Measurements from ENCODE around the gene SRGN.
"Not testable (repeated sequence)": the region's sequence is repeated elsewhere in the genome, so short reads cannot be mapped to it uniquely, and the experiment has no call there.

SRGN gene, protein sequence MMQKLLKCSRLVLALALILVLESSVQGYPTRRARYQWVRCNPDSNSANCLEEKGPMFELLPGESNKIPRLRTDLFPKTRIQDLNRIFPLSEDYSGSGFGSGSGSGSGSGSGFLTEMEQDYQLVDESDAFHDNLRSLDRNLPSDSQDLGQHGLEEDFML

DNA sequence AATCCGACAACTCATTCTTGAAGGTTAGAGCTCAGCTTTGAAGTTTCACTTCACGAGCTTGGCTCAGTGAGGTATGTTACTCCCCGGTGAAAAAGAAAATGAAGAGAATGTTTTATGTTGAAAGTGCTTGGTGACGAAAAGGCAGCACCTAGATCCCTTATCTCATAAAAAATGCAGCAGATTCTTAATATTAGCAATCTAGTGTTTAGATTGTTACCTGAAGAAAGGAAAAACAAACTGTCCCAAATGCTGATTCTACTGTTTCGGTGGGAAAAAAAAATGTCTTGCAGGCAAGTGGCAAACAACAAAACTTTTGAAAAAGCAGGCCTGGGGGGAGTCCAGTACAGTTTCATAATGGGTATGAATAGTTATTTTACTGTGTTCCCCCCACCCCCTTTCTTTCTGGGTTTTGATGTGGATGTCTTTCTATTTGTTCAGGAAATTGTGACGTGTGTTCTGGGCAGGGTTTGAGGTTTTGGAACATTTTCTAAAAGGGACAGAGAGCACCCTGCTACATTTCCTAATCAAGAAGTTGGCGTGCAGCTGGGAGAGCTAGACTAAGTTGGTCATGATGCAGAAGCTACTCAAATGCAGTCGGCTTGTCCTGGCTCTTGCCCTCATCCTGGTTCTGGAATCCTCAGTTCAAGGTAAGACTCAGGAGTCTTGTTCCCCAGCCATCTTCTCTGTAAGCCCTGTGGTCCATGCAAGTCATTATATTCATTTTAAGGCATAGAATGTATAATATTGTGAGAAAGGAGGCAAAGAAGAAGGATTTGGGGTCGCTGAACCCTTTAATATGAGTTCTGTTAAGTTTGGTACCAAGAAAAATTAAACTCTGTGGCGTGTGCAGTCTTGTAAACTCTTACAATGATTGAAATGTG, at the start of gene SRGN:
Gene SRGN, plus strand, starts transcription at position 514 of the 881 bp plus-strand sequence. Its CDS starts 55 bp downstream, at position 569.
- DNase-seq (ENCODE audit: low read depth), result peak; percentile 95
- TF ChIP-seq, protein P1, sequence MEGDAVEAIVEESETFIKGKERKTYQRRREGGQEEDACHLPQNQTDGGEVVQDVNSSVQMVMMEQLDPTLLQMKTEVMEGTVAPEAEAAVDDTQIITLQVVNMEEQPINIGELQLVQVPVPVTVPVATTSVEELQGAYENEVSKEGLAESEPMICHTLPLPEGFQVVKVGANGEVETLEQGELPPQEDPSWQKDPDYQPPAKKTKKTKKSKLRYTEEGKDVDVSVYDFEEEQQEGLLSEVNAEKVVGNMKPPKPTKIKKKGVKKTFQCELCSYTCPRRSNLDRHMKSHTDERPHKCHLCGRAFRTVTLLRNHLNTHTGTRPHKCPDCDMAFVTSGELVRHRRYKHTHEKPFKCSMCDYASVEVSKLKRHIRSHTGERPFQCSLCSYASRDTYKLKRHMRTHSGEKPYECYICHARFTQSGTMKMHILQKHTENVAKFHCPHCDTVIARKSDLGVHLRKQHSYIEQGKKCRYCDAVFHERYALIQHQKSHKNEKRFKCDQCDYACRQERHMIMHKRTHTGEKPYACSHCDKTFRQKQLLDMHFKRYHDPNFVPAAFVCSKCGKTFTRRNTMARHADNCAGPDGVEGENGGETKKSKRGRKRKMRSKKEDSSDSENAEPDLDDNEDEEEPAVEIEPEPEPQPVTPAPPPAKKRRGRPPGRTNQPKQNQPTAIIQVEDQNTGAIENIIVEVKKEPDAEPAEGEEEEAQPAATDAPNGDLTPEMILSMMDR (conservative IDR thresholded peaks at IDR 0.05; ENCODE audit: control insufficient read depth, insufficient read depth, low read depth, low read length), result no peak
- H3K4me3 ChIP-seq (ENCODE audit: control insufficient read depth, low read depth, low read length), result peak within 1 kb of the TSS; percentile 60

DNA sequence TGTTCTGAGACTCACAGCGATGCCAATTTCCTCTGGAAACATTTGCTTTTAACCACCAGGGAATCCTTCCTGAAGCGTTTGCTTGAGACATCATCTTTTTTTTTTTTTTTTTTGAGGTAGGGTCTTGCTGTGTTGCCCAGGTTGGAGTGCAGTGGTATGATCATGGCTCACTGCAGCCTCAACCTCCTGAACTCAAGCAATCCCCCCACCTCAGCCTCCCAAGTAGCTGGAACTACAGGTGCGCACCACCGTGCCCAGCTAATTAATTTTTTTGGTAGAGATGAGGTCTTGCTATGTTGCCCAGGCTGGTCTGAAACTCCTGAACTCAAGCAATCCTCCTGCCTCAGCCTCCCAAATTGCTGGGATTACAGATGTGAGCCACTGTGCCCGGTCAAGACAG, 47.0 kb upstream of the SRGN start:
- DNase-seq (ENCODE audit: low read depth), result not testable (repeated sequence)

DNA sequence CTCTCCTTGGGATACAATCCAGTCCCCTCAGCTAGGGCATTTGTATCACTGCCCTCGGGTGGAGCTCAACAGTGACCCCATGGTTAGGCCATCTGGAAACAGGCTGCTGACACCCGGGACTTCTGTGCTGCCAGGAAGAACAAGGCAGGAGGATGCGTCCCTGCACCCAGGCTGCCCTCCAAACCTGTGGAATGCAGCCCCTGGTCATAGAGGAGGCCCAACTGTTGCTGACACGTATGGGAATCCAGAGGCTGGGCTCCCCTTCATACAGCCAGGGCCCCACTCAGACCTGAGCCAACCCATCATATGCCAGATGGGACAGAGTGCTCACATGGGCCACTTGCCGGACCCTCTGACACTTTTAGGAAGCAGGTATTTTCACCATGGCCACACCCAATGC, 45.5 kb upstream of the SRGN start:
- H3K4me3 ChIP-seq (ENCODE audit: control insufficient read depth, low read depth, low read length), result no peak overlapping the region
- no peak for DNase-seq (ENCODE audit: low read depth)
- TF ChIP-seq, protein P1 (conservative IDR thresholded peaks at IDR 0.05; ENCODE audit: control insufficient read depth, insufficient read depth, low read depth, low read length), result no peak

More for the DNA sequence above, 47.0 kb upstream of the SRGN start:
- H3K4me3 ChIP-seq (ENCODE audit: control insufficient read depth, low read depth, low read length), result not testable (repeated sequence)

DNA sequence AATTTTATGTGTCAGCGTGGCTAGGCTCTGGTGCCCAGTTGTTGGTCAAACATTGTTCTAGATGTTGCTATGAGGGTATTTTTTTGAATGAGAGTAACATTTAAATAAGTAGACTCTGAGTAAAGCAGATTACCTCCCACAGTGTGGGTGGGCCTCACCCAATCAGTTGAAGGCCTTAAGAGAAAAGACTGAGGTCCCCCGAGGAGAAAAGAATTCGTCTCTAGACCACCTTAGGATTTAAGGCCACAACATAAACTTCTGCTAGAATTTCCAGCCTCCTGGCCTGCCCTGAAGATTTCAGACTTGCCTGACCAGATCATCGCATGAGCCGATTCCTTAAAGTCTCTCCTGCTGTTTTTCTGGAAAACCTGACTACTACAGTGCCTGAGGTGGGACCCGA, 45.1 kb upstream of the SRGN start:
- DNase-seq (ENCODE audit: low read depth), result no peak
- TF ChIP-seq, protein P1 (conservative IDR thresholded peaks at IDR 0.05; ENCODE audit: control insufficient read depth, insufficient read depth, low read depth, low read length), result no peak
- no peak overlapping the region for H3K4me3 ChIP-seq (ENCODE audit: control insufficient read depth, low read depth, low read length)

- DNase-seq (ENCODE audit: low read depth), result no peak
- H3K4me3 ChIP-seq (ENCODE audit: control insufficient read depth, low read depth, low read length), result no peak overlapping the region
- TF ChIP-seq, protein P1 (conservative IDR thresholded peaks at IDR 0.05; ENCODE audit: control insufficient read depth, insufficient read depth, low read depth, low read length), result no peak
These were observed 43.9 kb upstream of the SRGN start for GRCh38 chr10:69043931-69044531.

- no peak for DNase-seq (ENCODE audit: low read depth)
- no peak overlapping the region for H3K4me3 ChIP-seq (ENCODE audit: control insufficient read depth, low read depth, low read length)
- TF ChIP-seq, protein P1 (conservative IDR thresholded peaks at IDR 0.05; ENCODE audit: control insufficient read depth, insufficient read depth, low read depth, low read length), result no peak
These were observed 43.4 kb upstream of the SRGN start for GRCh38 chr10:69044546-69044945.
